GM20431 (cell line): Measurements from ENCODE around the gene SLC39A10.
"Not testable (repeated sequence)": the region's sequence is repeated elsewhere in the genome, so short reads cannot be mapped to it uniquely, and the experiment has no call there.

ENCODE experiments used
- in situ Hi-C: fragments of 300-500 bp; cut with MseI, MboI; formaldehyde crosslinking; loops from one replicate; pipeline ENCODE4 v1.15.0; 2020; ENCODE audit warnings: low sequenced_read_pairs; ENCODE audit not compliant: unreplicated experiment

SLC39A10 gene

DNA sequence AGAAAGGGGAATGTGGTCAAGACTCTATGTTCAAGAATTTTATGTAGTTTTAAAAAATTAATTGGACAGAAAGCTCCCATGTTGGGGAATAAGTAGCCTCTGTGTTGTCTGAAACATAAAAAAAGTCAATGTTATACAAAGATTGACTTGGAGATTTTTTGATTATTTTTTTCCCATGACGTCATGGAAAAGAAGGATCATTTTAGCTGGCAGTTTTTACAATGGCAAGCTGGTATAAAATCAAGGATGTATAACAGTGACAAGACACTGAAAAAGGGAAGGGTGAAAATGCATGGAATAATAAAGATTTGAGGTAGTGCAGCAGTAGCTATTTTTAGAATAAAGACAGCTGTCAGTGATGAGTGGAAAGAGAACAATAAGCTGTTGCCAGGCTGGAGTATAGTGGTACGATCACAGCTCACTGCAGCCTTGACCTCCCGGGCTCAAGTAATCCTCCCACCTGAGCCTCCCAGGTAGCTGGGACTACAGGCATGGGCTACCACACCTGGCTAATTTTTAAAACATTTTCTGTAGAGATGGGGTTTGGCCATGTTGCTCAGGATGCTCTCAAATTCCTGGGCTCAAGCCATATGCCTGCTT lies 9.2 kb downstream of the SLC39A10 start:
- in situ Hi-C loops: loop anchor here (25.0 kb wide), 2 partner anchors 154 to 396 kb away; partner anchors contain the start of gene DNAH7

DNA sequence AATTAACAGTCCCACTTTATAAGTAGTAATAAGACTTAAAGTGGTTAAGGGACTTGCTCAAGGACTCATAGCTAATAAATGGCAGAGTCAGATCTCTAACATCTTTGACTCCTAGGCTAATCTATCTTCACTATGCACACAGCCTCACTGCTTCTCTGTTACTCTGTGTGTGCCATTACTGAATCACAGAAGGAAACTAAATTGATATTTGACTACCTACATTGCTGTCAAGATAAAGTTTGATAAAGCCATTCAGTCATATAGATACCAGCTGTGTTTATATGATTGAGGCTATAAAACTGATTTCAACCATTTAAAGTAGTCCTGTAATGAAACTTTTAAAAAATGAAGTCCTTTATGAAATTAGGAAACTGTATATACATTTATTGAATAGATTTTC lies 10.9 kb downstream of the SLC39A10 start:
- in situ Hi-C loops: loop anchor here (25.0 kb wide), 2 partner anchors 156 to 394 kb away; partner anchors contain the start of gene DNAH7

DNA sequence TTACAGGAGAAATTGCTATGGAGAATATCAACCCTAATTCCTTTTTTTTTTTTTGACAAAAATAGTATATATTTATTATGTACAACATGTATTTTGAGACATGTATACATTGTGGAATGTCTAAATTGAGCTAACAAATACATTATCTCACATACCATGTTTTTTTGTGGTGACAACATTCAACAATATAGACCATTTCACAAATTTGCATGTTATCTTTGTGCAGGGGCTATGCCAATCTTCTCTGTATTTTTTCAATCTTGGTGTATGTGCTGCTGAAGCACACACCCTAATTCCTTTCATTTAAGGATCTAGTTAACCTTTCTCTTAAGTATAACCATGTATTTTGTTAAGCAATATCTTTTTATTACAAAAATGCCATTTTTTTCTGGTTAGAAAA lies 13.2 kb downstream of the SLC39A10 start:
- in situ Hi-C loops: loop anchor here (25.0 kb wide), 2 partner anchors 158 to 392 kb away; partner anchors contain the start of gene DNAH7

DNA sequence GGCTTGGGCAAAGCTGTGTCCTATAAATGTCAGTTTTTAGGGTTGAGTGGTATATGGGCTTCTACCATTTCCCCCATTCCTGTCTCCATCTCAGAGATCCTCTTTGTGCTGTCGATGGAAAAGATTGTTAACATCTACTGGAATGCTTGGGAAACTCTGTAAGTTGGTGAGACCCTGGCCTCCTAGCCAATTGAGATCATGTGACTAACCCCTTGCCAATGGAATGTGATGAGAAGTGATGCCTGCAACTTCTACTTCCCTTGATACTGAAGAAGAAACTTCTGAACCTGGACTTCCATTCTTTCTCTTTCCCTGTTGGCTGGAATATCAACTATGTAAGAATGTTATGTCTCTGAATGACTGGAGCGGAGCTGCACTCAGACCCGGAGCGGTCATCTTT lies 14.5 kb downstream of the SLC39A10 start:
- in situ Hi-C loops: loop anchor here (25.0 kb wide), 2 partner anchors 159 to 391 kb away; partner anchors contain the start of gene DNAH7

DNA sequence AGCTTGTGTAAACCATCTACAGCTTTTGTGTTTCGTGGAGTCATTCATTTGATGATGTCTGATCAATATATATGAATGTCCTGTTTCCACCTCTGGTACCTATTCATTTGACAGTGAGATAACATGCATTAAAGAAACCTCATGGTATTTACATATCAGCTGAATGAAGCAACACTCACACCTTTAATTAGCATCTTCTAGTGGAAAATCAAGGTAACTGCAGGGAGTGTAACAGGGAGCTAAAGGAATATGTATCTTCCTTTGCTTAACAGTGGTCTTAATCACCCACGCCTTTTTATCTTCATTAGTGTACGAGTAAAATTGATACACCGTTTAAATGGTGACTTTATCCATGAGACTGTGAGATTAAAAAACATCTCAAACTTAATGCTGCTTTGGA lies 15.6 kb downstream of the SLC39A10 start:
- in situ Hi-C loops: loop anchor here (25.0 kb wide), 2 partner anchors 160 to 390 kb away; partner anchors contain the start of gene DNAH7

DNA sequence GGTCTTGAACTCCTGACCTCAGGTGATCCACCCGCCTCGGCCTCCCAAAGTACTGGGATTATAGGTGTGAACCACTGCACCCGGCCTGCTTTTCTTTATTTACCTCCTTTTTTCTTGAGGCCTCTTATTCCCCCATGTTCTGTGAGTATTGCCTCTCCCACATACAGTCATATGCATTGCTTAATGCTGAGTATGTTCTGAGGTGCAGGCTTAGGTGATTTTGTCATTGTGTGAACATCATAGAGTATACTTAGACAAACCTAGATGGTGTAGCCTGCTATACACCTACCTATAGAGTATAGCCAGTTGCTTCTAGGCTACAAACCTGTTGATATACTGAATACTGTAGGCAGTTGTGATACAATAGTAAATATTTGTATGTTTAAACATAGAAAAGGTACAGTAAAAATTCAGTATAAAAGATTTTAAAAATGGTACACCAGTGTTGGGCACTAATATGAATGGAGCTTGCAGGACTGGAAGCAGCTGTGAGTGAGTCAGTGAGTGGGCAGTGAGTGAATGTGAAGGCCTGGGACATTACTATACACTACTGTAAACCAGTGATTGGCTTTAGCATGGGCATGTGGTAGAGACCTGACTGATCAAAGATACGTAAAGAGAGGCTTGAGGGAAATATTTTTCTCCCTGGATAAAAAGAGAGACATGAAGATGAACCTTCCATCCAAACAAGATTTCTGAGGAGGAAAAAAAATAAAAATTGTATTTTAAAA lies 17.6 kb downstream of the SLC39A10 start:
- in situ Hi-C loops: loop anchor here (25.0 kb wide), 2 partner anchors 162 to 388 kb away; partner anchors contain the start of gene DNAH7

DNA sequence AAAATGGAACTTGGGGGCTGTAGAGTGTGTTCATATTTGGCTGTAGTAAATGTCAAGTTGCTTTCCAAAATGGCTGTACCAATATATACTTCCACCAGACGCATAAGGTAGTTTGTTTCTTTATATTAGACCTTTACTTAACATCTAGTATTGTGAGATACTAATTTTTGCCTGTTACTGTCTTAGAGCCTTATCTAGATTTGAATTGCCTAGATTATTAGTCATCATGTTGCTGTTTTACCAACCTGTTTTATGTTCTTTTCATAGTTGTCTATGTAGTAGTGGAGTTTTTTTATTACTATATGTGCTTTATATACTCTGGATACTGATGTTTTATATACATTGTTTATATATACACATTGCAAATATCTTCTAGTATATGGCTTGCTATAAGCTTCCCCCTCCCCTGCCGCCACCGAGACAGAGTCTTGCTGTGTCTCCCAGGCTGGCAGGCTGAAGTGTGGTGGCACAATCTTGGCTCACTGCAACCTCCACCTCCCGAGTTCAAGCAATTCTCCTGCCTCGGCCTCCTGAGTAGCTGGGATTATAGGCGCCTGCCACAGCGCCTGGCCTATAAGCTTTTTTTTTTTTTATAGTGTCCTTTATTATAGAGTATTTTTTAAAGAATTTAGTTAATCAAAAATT lies 18.9 kb downstream of the SLC39A10 start:
- in situ Hi-C loops: no loop called here

DNA sequence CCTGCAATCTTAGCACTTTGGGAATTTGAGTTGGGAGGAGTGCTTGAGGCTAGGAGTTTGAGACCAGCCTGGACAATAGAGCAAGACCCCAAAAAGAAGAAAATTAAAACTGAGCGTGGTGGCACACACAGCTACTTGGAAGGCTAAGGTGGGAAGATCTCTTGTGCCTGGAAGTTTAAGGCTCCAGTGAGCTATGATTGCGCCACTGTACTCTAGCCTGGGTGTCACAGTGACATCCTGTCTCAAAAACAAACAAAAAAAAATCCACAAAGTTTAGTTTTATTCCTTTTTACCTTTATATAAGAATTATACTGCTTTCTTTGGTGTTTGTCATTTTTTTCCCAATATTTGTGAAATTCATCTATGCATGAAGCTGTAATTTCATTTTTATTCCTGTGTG lies 20.3 kb downstream of the SLC39A10 start:
- in situ Hi-C loops: no loop called here

DNA sequence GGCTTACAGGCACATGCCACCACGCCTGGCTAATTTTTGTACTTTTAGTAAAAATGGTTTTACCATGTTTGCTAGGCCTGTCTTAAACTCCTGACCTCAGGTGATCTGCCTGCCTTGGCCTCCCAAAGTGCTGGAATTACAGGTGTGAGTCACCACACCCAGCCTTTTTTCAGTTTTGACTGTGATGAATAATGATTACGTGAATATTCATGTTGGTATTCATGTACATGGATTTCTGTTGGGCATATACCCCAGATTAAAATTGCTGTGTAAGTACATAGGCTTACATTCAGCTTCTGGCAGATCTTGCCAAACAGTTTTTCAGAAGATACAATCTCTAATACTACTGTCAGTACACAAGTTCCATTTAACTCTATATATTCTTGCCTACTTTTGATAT lies 20.9 kb downstream of the SLC39A10 start:
- in situ Hi-C loops: no loop called here

DNA sequence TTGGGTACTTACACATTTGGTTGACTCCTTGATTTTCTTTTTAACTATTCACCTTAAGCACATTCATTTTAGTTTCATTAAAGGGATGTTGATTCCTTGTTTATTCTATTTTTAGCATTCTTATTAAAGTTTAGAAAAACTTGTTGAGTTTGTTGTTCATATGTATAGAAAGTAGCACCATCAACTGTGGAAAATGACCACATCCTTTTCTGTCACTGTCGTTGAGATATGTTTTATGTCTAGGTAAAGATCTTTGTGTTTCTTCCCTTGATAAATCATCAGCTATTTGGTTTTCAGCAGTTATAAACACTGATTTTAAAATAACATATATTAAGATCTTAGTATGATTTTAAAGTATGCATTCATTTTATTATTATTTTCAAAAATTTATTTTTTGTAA lies 25.1 kb downstream of the SLC39A10 start:
- in situ Hi-C loops: no loop called here

DNA sequence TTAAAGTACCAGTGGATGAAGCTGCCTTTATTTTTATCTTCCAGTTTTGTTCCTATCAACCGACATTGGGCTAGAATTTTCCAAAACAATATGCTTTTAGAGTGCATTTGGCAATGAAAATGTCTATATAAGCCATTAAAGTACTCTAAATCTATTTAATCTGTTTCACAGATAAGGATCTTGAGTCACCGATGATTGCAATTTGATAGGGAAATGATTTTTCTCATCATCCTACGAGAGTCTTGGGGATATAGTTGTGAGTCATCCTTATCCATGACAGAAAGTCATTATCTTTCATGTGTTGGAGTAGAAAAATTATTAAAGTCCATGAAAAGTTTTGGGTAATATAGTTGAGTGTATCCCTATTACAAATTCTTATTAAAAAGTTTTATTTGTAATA lies 26.1 kb downstream of the SLC39A10 start:
- in situ Hi-C loops: no loop called here

DNA sequence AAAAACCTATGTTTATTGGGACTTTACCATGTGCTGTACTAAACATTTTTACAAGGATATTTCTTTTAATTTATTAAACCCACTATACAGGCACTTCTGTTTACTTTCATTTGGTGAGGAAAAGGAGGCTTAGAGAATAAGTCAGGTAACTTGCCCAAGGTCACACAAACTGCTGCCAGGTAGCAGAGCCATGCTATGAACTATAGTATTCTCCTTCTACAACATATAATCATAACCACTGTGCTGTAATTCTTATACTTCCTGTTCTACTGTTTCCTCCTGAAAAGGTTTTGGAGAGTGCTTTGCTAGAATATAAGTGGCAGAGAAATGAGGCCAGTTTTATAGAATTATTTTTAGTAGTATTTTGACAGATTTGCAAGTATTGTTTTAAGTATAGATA lies 29.5 kb downstream of the SLC39A10 start:
- in situ Hi-C loops: no loop called here

DNA sequence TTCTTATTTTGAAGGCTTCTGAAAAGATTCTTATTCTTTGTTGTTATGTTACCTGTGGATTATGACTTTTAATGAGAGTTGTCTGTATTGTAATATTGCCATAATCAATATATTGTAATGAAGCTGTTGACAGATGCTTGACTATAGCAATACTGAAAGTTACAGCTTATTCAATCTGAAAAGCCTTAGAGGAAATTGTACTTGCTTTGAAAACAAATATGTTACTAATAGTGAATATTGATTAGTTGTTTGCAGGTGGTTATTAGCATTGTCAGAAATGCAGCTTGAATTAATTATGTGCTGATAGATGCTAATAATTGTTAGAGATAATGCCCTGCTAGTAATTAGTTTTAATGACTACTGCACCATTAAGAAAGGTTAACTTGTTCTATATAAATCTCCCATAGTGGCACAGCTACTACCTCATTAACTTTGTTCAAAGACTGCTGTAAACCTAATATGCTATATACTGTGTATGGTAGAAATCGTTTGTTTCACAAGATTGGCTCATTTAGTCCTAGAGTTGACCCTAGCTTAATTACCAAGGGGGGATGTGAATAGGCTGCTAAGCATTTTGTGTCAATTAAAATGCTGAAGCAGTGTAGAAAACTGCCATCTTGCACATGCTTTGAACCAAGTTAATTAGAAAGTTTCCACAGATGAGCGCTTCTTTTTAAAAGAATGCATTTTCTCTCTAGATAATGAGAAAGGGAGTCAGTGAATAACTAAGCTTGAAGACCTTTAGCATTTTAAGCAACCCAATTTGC lies 30.5 kb downstream of the SLC39A10 start:
- in situ Hi-C loops: no loop called here

DNA sequence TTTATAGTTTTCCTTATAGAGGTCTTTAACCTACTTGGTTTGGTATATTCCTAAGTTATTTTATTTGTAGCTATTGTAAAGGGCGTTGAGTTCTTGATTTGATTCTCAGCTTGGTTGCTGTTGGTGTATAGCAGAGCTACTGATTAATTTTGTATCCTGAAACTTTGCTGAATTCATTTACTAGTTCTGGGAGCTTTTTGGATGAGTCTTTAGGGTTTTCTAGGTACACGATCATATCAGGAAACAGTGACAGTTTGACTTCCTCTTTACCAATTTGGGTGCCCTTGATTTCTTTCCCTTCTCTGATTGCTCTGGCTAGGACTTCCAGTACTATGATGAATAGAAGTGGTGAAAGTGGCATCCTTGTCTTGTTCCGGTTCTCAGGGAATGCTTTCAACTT lies 35.5 kb downstream of the SLC39A10 start:
- in situ Hi-C loops: not testable (repeated sequence)

DNA sequence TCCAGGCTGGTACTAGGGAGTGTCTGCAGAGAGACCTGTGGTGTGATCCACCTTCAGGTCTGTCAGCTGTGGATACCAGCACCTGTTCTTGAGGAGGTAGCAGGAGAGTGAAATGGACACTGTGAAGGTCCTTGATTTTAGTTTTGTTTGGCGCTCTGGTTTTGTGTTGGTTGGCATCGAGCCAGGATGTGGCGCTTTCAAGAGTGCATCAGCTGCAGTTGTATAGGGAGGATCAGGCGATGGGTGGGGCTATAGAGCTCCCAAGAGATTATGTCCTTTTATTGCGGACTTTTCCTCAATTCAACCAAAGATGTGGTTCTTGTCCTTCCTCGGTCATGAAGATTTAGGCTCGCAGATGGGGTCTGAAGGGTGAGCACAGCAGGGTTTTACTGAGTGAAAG lies 37.5 kb downstream of the SLC39A10 start:
- in situ Hi-C loops: no loop called here

DNA sequence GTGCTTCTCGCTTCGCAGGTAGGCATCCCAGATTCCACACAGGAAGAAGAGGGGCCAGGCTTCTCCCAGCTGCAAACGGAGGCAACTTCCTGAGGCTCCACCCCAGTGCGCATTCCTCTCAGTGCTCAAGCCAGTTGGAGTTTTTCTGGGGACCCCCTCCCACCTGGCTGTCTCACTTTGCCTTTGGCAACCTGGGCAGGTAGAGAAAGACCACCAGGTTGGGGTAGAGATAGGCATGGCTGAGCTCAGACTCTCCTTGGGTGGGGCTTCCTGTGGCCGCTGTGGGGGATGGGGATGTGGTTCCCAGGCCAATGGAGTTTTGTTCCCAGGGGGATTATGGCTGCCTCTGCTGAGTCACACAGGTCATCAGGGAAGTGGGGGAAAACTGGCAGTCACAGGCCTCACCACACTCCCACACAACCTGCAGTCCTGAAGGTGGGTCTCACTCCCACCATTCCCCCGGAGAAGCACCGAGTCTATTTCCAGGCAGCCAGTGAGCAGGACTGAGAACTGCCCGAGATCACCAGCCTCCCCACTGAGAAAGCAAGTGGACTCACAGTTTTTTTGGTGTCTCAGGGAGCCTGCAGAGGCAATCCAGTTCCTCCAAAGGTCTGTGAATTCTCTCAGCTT lies 38.1 kb downstream of the SLC39A10 start:
- in situ Hi-C loops: no loop called here

DNA sequence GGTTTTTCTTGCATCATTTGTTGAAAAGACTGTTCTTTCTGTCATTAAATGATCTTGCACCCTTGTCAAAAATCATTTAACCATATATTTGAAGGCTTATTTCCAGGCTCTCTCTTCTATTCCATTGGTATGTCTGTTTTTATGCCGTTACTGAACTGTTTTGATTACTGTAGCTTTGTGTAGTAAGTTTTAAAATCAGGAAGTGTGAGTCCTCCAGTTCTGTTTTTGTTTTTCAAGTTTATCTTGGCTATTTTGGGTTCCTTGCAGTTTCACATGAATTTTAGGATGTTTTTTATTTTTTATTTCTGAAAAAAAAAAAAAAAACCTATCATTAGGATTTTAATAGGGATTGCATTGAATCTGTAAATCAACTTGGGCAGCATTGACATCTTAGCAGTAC lies 39.0 kb downstream of the SLC39A10 start:
- in situ Hi-C loops: no loop called here

DNA sequence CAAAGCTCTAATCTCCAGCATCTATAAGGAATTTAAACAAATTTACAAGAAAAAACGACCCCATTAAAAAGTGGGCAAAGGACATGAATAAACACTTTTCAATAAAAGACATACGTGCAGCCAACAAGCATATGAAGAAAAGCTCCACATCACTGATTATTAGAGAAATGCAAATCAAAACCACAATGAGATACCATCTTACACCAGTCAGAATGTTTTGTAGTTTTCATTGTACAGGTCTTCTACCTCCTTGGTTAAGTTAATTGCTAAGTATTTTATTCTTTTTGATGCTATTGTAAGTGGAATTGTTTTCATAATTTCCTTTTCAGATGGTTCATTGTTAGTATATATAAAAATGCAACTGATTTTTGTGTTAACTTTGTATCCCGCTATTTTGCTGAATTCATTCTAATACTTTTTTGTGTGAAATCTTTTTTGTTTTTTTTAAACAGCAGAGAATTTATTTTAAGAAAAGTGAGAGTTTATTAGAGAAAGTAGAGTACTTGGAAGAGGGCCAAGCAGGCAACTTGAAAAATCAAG lies 40.7 kb downstream of the SLC39A10 start:
- in situ Hi-C loops: no loop called here

DNA sequence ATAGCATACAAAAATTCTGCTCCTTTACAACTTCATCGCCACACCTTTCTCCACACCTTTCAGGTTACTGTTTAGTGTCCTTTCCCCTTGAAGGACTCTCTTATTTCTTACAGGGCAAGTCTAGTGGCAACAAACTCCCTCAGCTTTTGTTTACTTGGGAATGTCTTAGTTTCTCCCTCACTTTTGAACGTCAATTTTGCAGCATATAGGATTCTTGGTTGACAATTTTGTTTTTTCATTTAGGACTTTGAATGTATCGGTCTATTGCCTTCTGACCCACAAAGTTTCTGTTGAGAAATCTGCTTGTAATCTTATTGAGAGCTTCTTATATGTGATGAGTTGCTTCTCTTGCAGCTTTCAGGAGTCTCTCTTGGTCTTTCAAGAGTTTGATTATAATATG lies 43.5 kb downstream of the SLC39A10 start:
- in situ Hi-C loops: no loop called here
